T47D (cell line): ENCODE data around the gene C14orf180.

Experiments
- DNase-seq, 2 experiments: peaks; one replicate each; pipeline versions ENCODE4 v3.0.0 to v3.0.0-alpha.2; 2011 to 2012; ENCODE audit warnings: low read depth in 1 of 2, low spot score in 1 of 2
- JUND ChIP-seq: IDR thresholded peaks from 2 replicates; pipeline ENCODE4 v1.6.1; 2012; ENCODE audit warnings: low read depth
- in situ Hi-C: cut with HindIII; loops from 2 replicates; pipeline ENCODE4 v1.10.0; 2016; ENCODE audit warnings: low sequenced_read_pairs, low pct_unique_long_range_greater_than_20kb

Gene C14orf180

GRCh38 chr14:104590240-104590965 lies 10.8 kb downstream of the C14orf180 start:
- TF ChIP-seq JUND, result no peak
- in situ Hi-C loops, result no loop called here
- DNase-seq, result no peak

- in situ Hi-C loops, result no loop called here
- DNase-seq, result no peak
- no peak for TF ChIP-seq JUND
Observed at GRCh38 chr14:104591031-104591430, 11.5 kb downstream of the C14orf180 start.

DNA sequence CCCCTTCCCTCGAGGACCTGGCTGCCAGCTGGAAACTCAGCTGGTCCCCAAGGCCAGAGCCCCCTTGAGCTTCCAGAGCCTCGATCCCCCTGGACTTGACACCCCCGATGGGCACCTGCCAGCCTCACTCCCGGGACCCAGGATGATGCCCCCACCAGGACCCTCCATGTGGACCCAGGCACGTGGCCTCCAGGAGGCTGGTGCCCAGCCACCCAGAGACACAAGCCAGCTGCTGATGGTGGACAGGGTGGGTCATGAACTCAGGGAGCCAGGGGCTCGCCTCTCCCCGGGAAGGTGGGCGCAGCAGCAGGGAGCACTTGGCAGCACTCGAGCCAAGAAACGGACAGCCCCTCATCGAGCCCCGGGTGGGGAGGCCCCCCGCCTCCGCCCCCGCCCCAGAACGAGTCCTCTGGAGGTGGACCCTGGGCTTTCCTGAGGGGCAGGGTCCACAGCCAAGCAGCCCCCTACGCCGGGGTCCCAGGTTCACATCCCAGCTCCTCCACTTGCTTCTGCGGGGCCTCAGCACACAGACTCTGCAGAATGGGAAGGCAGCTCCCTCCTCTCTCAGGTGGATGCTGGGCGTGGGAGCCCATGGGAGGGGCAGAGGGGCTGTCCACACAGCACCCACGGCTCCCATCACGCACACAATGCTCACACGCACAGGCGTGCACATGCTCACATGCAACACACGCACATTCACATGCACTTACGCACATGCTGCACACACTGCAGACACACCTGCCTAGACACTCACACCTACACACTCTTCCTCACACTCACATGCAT lies 12.1 kb downstream of the C14orf180 start:
- in situ Hi-C loops, result no loop called here
- TF ChIP-seq JUND, result no peak

GRCh38 chr14:104592292-104592672 lies 12.7 kb downstream of the C14orf180 start:
- TF ChIP-seq JUND, result no peak
- in situ Hi-C loops, result no loop called here
- DNase-seq, result no peak

More for the DNA sequence above, 12.1 kb downstream of the C14orf180 start:
- no peak for DNase-seq

- in situ Hi-C loops, result no loop called here
- no peak for DNase-seq
- no peak for TF ChIP-seq JUND
Observed at GRCh38 chr14:104592785-104593184, 13.2 kb downstream of the C14orf180 start.

- no peak for TF ChIP-seq JUND
- DNase-seq, result no peak
- in situ Hi-C loops, result no loop called here
Observed at GRCh38 chr14:104593241-104593701, 13.7 kb downstream of the C14orf180 start.

DNA sequence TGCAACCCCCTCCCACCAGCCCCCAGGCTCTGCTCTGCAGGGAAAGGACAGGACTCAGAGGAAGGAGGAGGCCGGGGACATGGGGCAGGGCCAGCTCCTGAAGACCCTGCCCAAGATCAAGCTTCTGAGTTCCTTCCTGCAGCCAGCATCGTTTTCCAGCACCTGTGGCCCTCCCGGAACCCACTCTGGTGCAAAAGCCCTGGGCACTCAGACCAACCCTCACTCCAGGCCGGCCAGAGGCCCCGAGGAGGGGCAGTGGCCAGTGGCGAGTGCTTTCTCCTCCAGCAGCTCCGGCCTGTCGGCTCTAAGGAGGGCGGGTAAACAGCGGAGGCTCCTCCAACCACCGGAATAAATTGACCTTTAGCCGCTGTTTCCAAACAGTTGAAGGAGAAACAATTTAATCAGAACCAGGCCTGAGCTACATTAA lies 14.2 kb downstream of the C14orf180 start:
- TF ChIP-seq JUND, result no peak

DNA sequence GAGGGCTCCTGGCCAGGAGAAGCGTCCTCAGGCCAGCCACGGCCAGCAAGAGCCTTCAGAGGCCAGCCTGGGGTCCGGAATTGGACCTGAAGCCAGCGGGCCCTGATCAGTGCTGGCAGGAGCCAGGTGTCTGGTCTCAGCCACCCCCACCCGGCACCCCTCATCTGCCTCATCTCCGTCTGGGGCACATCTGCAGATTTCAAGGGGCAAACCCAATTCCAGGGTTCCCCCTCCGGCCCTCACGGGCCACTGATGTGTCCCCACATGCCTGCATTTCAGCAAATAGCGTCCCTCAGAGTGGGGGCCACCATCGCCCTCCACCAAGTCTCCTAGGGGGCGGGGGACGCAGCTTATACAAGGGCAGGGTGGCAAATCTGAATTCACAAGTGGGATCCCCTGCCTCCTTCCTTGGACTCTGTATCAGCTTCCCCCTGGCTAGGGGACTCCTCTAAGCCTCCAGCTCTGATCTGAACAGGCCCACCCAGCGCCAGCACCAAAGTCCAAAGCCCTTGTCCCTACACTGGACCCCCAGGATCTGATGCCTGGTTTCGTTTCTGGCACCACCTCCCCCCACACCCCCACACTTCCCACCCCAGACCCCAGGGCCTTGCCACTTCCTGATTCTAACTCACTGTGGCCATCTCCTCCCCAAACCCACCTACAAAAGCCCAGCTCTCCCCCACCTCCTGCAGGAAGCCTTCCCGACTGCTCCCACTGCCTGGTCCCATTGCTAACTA lies 14.9 kb downstream of the C14orf180 start:
- no peak for TF ChIP-seq JUND
- DNase-seq, result no peak
- in situ Hi-C loops, result no loop called here

More for the DNA sequence above, 14.2 kb downstream of the C14orf180 start:
- in situ Hi-C loops, result no loop called here
- DNase-seq, result no peak

DNA sequence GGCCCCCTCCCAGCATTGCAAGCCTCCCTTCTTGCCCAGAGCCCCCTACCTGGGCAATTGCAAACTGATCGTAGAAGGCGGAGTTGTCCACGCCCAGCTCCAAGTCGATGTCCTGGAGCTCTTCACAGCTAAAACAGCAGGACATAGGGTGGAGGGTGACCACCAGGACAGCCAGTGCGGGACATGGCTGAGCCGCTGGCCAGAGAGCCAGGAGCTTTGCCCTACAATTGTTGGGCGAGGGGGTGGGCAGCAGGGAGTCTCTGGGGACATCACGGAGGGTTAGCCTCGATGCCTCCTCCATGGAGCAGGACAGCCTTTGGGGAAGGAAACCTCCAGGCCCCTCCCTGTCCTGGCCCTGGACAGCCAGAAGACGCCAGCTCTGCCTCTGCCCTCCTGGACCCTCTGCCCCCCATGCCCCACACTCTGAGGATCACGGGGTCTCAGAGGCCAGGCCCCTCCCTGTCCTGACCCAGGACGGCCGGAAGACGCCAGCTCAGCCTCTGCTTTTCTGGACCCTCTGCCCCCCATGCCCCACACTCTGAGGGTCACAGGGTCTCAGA lies 15.6 kb downstream of the C14orf180 start:
- in situ Hi-C loops, result no loop called here
- DNase-seq, result no peak
- TF ChIP-seq JUND, result no peak

GRCh38 chr14:104595911-104596450 lies 16.4 kb downstream of the C14orf180 start:
- TF ChIP-seq JUND, result no peak
- in situ Hi-C loops, result no loop called here
- no peak for DNase-seq

- no peak for DNase-seq
- in situ Hi-C loops, result no loop called here
- TF ChIP-seq JUND, result no peak
Observed at GRCh38 chr14:104596451-104596918, 16.9 kb downstream of the C14orf180 start.

- in situ Hi-C loops, result no loop called here
- no peak for TF ChIP-seq JUND
- DNase-seq, result no peak
Observed at GRCh38 chr14:104596927-104597351, 17.4 kb downstream of the C14orf180 start.
